Measurements from ENCODE around the gene ABCG1. TPM values are rescaled to one million over a fixed set of nuclear protein-coding genes. Genes with fewer than 3 reads are reported as not detected.

ABCG1 gene
- total and polyA plus RNA-seq, 2 donors (not counting 3 experiments of a cell fraction or from before 2014, with no cell fraction given), result 6.7 to 19.6 TPM

DNA sequence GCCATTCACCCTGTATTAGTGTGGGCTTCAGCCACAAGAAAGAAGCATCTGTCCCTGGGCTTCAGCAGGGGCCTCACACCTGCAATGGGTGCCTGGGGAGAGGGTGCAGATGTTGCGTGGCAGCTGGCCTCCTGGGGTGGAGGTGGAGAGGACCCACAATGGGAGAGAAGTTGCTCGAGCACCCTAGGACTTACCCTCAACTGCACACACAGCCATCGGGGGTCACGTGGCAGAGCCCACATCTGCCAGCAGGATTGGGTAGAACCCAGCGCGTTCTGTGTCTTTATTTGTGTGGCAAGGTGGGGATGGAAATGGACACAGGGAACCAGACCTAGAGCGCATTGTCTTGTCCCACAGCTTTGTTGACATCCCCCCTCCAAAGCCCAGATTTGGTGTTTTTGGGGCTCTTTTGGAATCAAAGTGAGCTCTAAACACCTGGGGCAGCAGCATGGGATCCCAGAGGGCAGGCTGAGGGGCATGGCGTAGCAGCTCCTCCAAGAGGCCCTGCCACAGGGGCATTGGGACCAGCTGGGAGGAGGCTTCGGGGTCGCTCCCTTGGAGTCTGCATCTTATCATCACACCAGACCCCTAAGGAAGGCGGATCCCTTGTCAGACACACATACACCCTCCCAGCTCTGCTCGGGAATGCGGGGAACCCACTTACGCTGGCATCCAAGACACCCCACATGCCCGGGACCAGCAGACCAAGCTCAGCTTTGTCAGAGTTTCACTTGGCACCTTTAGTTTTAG is 5.1 kb downstream of the ABCG1 start:
- TF ChIP-seq, protein P1, sequence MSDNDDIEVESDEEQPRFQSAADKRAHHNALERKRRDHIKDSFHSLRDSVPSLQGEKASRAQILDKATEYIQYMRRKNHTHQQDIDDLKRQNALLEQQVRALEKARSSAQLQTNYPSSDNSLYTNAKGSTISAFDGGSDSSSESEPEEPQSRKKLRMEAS (IDR thresholded peaks at IDR 0.05; ENCODE audit: insufficient read depth, insufficient read length), result no peak
- TF ChIP-seq MYC (IDR thresholded peaks at IDR 0.05; ENCODE audit: low read depth, low read length) (no peak), POLR2AphosphoS5 (IDR thresholded peaks at IDR 0.05; ENCODE audit: insufficient read depth, low read depth, low read length) (no peak), POLR2A (IDR thresholded peaks at IDR 0.05; ENCODE audit: low read depth, low read length) (no peak), FOS (IDR thresholded peaks at IDR 0.05; ENCODE audit: borderline replicate concordance, insufficient read depth, low read length) (no peak), GATA2 (IDR thresholded peaks at IDR 0.05; ENCODE audit: insufficient read depth, insufficient read length, low read depth, low read length) (no peak), EZH2 (IDR thresholded peaks at IDR 0.05; ENCODE audit: borderline replicate concordance, low read depth, low read length, severe bottlenecking) (no peak), JUN (IDR thresholded peaks at IDR 0.05; ENCODE audit: borderline replicate concordance, insufficient read depth, insufficient read length, low read depth) (no peak)
- TF ChIP-seq, protein P2, sequence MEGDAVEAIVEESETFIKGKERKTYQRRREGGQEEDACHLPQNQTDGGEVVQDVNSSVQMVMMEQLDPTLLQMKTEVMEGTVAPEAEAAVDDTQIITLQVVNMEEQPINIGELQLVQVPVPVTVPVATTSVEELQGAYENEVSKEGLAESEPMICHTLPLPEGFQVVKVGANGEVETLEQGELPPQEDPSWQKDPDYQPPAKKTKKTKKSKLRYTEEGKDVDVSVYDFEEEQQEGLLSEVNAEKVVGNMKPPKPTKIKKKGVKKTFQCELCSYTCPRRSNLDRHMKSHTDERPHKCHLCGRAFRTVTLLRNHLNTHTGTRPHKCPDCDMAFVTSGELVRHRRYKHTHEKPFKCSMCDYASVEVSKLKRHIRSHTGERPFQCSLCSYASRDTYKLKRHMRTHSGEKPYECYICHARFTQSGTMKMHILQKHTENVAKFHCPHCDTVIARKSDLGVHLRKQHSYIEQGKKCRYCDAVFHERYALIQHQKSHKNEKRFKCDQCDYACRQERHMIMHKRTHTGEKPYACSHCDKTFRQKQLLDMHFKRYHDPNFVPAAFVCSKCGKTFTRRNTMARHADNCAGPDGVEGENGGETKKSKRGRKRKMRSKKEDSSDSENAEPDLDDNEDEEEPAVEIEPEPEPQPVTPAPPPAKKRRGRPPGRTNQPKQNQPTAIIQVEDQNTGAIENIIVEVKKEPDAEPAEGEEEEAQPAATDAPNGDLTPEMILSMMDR (IDR thresholded peaks at IDR 0.05; ENCODE audit: extremely low read depth in 1 of 2, insufficient read depth in 1 of 2, low read depth in 1 of 2, low read length in 2 of 2), result no peak
- no peaks in the 10 kb centered on the region for H3K79me2 ChIP-seq (ENCODE audit: control insufficient read depth, insufficient read depth, low read length)
- peaks cover 0 to 2% of the 10 kb centered on the region in 2 experiments for H3K27me3 ChIP-seq (ENCODE audit: control insufficient read depth in 2 of 2, insufficient read depth in 2 of 2, low read length in 2 of 2)
- intact Hi-C loops (cut with micrococcal nuclease), result loop anchor here (5.0 kb wide), 1 partner anchor 267 kb away; no protein-coding TSS in a partner anchor
- no peak overlapping the region for H3K9ac ChIP-seq (replicated peaks; ENCODE audit: extremely low read depth, insufficient read depth, low read length)
- no peak overlapping the region for H3K4me3 ChIP-seq (replicated peaks in 1 of 3; ENCODE audit: insufficient read depth in 1 of 3, low read depth in 1 of 3, low read length in 3 of 3)
- CTCF ChIA-PET, result interaction anchor here (0.9 to 2.9 kb wide), 4 partner anchors 9 to 90 kb away, joined by 3 to 8 read pairs (median 3); no protein-coding TSS in a partner anchor
- no peaks in the 10 kb centered on the region for H3K36me3 ChIP-seq (ENCODE audit: control insufficient read depth in 2 of 2, extremely low read depth in 1 of 2, insufficient read depth in 2 of 2, low read length in 2 of 2)
- dilution Hi-C loops (cut with MboI; ENCODE audit: extremely low pct_ligation_motif_present, low sequenced_read_pairs), result no loop called here
- H4K20me1 ChIP-seq (replicated peaks; ENCODE audit: control insufficient read depth, extremely low read depth, insufficient read depth, low read length), result no peaks in the 10 kb centered on the region
- H3K4me2 ChIP-seq (ENCODE audit: insufficient read depth, low read length), result no peak overlapping the region
- H3K4me1 ChIP-seq (ENCODE audit: control insufficient read depth, extremely low read depth, insufficient read depth, low read length), result peaks cover 36% of the 10 kb centered on the region
- no peaks in the 10 kb centered on the region for H3K9me1 ChIP-seq (replicated peaks; ENCODE audit: control insufficient read depth, extremely low read depth, insufficient read depth, low read length)
- no peak overlapping the region for H2AFZ ChIP-seq (ENCODE audit: low read depth, low read length)
- H3K9me3 ChIP-seq (replicated peaks; ENCODE audit: control insufficient read depth, insufficient read depth, low read length), result no peaks in the 10 kb centered on the region
- no TSS peak for BruUV-seq (replicated peaks)
- H3K27ac ChIP-seq (ENCODE audit: insufficient read depth, low read depth, low read length), result no peak overlapping the region
- FAIRE-seq, result no peak
- DNase-seq (ENCODE audit: low read depth, low spot score), result no peak
- POLR2A ChIA-PET, result no interaction called here

All from endothelial cell of umbilical vein (primary cell).